ENCODE measurements around the gene ANO7. TPM values are rescaled to one million over a fixed set of nuclear protein-coding genes. Genes with fewer than 3 reads are reported as not detected.

The ANO7 gene
- total RNA-seq, 6 donors from 2014 or later: 0.30 to 1.3 (median 1.1) TPM

DNA sequence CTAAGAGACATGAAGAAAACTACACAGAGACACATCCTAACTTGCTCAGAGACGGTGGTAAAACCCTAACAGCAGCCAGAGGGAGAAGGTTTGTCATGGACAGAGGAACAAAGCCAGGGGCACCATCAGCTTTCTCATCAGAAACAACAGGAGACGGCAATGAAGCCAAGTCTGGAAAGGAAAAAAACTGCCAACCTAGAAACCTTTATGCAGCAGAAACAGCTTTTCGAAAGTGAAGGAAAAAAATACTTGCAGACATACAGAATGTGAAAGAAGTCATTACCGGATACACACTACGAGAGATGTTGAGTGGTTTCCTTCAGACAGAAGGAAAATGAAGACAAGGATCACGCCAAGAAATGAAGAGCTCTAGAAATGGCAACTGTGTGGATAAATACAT, 55.9 kb downstream of the ANO7 start:
- ATAC-seq (ENCODE audit: low FRiP score in 2 of 2) (no peak), DNase-seq (no peak)
- WGBS, 2 donors: 94 to 97% methylated on average over 6 of the region's 6 CpGs
- Histone ChIP-seq H3K4me3 (no peak overlapping the region), H3K27ac (no peak overlapping the region), H3K27me3 (no peaks in the 10 kb centered on the region), H3K4me1 (no peaks in the 10 kb centered on the region), H3K9me3 (no peaks in the 10 kb centered on the region), H3K36me3 (peaks cover 72 to 100% (median 97%) of the 10 kb centered on the region in 4 donors)
- TF ChIP-seq EP300 (IDR thresholded peaks at IDR 0.05) (no peak), POLR2AphosphoS5 (IDR thresholded peaks at IDR 0.05) (no peak), CTCF (IDR thresholded peaks at IDR 0.05) (no peak), POLR2A (IDR thresholded peaks at IDR 0.05) (no peak)

DNA sequence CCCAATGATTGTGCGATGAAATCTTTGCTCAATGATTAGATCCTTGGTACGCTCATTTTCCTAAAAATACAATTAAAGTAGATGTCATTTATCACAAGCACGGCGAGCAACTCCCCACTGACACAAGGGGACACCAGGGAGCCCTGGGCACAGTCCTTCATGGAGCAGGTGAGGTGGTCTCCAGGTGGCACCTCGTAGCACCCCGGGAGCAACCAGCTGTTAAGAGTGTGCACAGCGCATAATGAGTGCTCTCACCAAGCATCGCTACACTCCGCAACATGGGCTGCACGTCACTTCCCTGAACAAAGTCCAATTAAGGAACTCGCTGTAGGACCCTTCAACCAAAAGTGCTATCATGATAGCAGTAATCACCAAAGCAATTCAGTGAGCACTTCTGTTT, 59.8 kb downstream of the ANO7 start:
- 88 to 94% methylated on average over 11 of the region's 11 CpGs for WGBS, 2 donors
- Histone ChIP-seq H3K27me3 (no peaks in the 10 kb centered on the region), H3K4me3 (no peak overlapping the region), H3K9me3 (no peaks in the 10 kb centered on the region), H3K36me3 (peaks cover 84 to 100% (median 98%) of the 10 kb centered on the region in 4 donors), H3K27ac (no peak overlapping the region), H3K4me1 (no peaks in the 10 kb centered on the region)
- no peak for ATAC-seq (ENCODE audit: low FRiP score in 2 of 2)
- TF ChIP-seq POLR2A (IDR thresholded peaks at IDR 0.05) (no peak), EP300 (IDR thresholded peaks at IDR 0.05) (no peak), POLR2AphosphoS5 (IDR thresholded peaks at IDR 0.05) (no peak), CTCF (IDR thresholded peaks at IDR 0.05) (no peak)
- no peak for DNase-seq

DNA sequence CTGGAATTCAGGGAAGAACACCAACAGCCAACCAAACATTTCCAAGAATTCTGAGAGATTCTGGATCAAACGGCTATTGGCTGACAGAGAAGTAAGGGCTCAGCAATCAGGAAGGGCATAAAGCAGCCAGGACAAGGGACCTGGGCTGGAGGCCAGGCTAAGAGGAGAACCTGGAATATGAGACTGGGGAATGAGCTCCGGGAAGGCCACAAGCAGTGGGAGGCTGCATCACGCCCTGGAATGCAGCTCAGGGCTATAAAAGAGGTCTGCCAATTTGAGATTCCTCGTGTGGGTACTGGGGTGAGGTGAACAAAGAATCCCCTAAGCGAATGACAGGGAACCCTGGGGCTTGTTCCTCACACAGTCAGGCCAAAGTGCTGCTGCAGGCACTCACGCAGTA, 60.4 kb downstream of the ANO7 start:
- Histone ChIP-seq H3K36me3 (peaks cover 85 to 100% (median 97%) of the 10 kb centered on the region in 4 donors), H3K27me3 (no peaks in the 10 kb centered on the region), H3K4me3 (no peak overlapping the region), H3K9me3 (no peaks in the 10 kb centered on the region), H3K4me1 (no peaks in the 10 kb centered on the region), H3K27ac (no peak overlapping the region)
- ATAC-seq (ENCODE audit: low FRiP score in 2 of 2) (no peak), DNase-seq (no peak)
- no peak for TF ChIP-seq POLR2A (IDR thresholded peaks at IDR 0.05)
- no peak for TF ChIP-seq CTCF (IDR thresholded peaks at IDR 0.05)
- TF ChIP-seq EP300 (IDR thresholded peaks at IDR 0.05): no peak
- TF ChIP-seq POLR2AphosphoS5 (IDR thresholded peaks at IDR 0.05): no peak
- 87 to 93% methylated on average over 5 to 6 of the region's 6 CpGs for WGBS, 2 donors

- Histone ChIP-seq H3K36me3 (peaks cover 86 to 100% (median 94%) of the 10 kb centered on the region in 4 donors), H3K27ac (no peak overlapping the region), H3K9me3 (no peaks in the 10 kb centered on the region), H3K27me3 (no peaks in the 10 kb centered on the region), H3K4me1 (no peaks in the 10 kb centered on the region), H3K4me3 (no peak overlapping the region)
- TF ChIP-seq EP300 (IDR thresholded peaks at IDR 0.05) (no peak), POLR2A (IDR thresholded peaks at IDR 0.05) (no peak), POLR2AphosphoS5 (IDR thresholded peaks at IDR 0.05) (no peak), CTCF (IDR thresholded peaks at IDR 0.05) (no peak)
- DNase-seq (no peak), ATAC-seq (ENCODE audit: low FRiP score in 2 of 2) (no peak)
- WGBS, 2 donors: 92 to 97% methylated on average over 9 to 14 of the region's 14 CpGs
Measured at GRCh38 chr2:241249654-241250053, 61.2 kb downstream of the ANO7 start.

DNA sequence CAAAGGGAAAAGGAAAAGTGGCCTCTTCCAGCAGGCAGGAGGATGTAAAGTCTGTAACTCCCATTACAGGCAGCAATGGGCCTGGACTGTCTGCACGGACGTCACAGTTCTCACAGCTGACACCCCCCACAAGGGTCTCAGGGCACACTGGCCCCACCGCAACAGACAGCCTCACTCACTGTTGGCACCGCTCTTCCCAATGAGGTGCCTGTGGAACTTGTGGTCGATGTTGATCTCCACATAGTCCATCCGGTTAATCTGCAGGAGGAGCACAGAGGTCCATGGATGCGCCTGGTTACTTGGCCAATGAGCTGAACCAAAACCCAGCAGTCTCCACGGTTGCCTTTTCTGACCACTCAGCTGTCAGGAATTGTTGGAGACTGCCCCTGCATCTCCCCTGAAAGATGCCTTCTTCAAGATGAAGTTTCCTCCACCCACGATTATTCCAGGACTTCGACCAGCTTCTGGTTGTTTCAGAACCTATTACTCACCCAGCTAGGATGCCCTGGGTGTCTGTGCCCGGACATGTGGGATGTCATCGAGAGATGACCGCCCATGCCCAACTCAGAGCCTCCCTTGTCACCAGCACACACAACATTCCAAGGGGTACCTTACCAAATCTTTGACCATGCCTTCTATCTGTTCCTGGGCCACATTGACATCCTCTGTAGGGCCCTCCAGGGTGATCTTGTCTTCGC, 64.5 kb downstream of the ANO7 start:
- Histone ChIP-seq H3K4me1 (no peaks in the 10 kb centered on the region), H3K9me3 (no peaks in the 10 kb centered on the region), H3K27me3 (no peaks in the 10 kb centered on the region), H3K27ac (no peak overlapping the region), H3K4me3 (no peak overlapping the region), H3K36me3 (peaks cover 78 to 100% (median 91%) of the 10 kb centered on the region in 4 donors)
- TF ChIP-seq EP300 (IDR thresholded peaks at IDR 0.05): no peak
- no peak for TF ChIP-seq POLR2A (IDR thresholded peaks at IDR 0.05)
- no peak for TF ChIP-seq CTCF (IDR thresholded peaks at IDR 0.05)
- no peak for TF ChIP-seq POLR2AphosphoS5 (IDR thresholded peaks at IDR 0.05)
- WGBS, 2 donors: 93 to 99% methylated on average over 9 to 14 of the region's 14 CpGs
- ATAC-seq (ENCODE audit: low FRiP score in 2 of 2) (no peak), DNase-seq (no peak)
